Activated T-cell treated with anti-CD3 and anti-CD28 coated beads, Interleukin-2, amount 50 U/mL, for 4 hours (primary cell): Measurements from ENCODE around the gene TRIM65. TPM values are rescaled to one million over a fixed set of nuclear protein-coding genes. Genes with fewer than 3 reads are reported as not detected.

Source experiments
- ATAC-seq, 2 donors: fragments of 200-7000 bp; cut with Tn5 transposase; one replicate each; pipeline ENCODE4 v1.10.0; 2021
- DNase-seq: peaks from one replicate; pipeline ENCODE4 v3.0.0-alpha.2; 2020
- H3K27me3 Mint-ChIP-seq: one replicate; pipeline ENCODE4 v1.8.0; 2021; ENCODE audit warnings: low read depth, mixed read lengths
- H3K36me3 Mint-ChIP-seq: one replicate; pipeline ENCODE4 v1.8.0; 2022; ENCODE audit warnings: mixed read lengths; ENCODE audit not compliant: insufficient read depth
- H3K4me1 Mint-ChIP-seq: one replicate; pipeline ENCODE4 v1.8.0; 2021; ENCODE audit warnings: low read depth, mixed read lengths
- H3K4me3 Mint-ChIP-seq: one replicate; pipeline ENCODE4 v1.8.0; 2021; ENCODE audit warnings: mild to moderate bottlenecking, moderate library complexity, mixed read lengths
- H3K9me3 Mint-ChIP-seq: one replicate; pipeline ENCODE4 v1.8.0; 2021; ENCODE audit warnings: mixed read lengths
- total RNA-seq, 3 donors: library from RNA; stranded (reverse); gene quantifications; one replicate each; pipeline ENCODE4 v1.2.1, GENCODE V29; 2021

TRIM65 gene
- total RNA-seq, 3 donors from 2014 or later, result 35.3 to 46.9 (median 43.7) TPM

DNA sequence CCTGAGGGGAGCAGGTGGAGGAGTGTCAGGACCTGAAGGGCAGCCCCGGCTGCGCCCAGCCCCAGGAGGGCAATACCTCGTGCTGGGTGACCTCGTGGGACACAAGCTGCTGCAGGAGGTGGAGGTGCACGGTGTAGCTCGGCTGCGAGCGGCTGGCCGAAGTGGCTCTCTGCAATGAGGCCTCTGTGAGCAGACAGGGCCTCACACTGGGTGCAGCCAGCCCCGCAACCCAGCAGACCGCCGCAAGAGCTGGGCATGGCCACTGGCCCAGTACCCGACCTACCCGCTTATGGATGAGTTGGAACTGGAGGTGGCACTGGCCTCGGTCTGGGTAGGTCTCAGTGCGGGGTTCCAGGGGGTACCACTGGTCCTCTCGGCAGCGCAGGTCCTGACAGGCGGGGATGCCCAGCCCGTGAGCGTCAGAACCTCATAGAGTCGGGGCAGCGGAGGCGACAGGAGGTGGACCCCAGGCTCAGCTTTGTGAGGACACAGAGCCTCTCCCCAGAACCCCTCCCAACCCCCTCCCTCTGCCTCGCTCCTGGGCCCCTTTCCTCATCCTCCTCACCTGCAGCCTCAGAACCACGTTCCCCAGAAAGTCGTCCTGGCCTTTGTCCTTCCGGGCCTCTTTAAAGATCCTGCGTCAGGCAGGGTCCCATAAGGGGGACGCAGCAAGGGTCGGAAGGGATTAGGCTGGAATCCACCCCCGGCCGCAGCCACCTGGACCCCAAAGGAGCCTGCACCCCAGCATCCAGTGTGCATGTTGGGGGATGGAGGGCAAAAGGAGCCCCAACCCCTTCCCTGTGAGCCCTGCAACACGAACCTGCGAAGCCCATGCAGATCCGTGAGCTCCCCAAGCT, 56.6 kb downstream of the TRIM65 start:
- H3K27me3 Mint-ChIP-seq, result no peaks in the 10 kb centered on the region
- no peak overlapping the region for H3K4me3 Mint-ChIP-seq
- H3K36me3 Mint-ChIP-seq, result peaks cover 11% of the 10 kb centered on the region
- no peaks in the 10 kb centered on the region for H3K9me3 Mint-ChIP-seq
- no peak for ATAC-seq
- DNase-seq, result no peak
- peaks cover 12% of the 10 kb centered on the region for H3K4me1 Mint-ChIP-seq

Other genes with a start within 250 kb of the TRIM65 start
- 10 to 100 TPM; 20.7 to 26.1 (median 21.8) TPM for gene RECQL5, start 229.8 kb downstream of the TRIM65 start, total RNA-seq
- 100 to 1,000 TPM; 115 to 124 (median 119) TPM for gene SAP30BP, start 229.6 kb downstream of the TRIM65 start, total RNA-seq
- 1 to 10 TPM in 2 of 3 donors, under 1 TPM in 1; 0.63 to 2.3 (median 1.6) TPM for gene ITGB4, start 175.5 kb downstream of the TRIM65 start, total RNA-seq
- gene GALK1, start 131.8 kb downstream of the TRIM65 start, total RNA-seq, result 10 to 100 TPM; 16.9 to 23.5 (median 21.3) TPM
- gene UNK, start 112.1 kb downstream of the TRIM65 start, total RNA-seq, result 10 to 100 TPM; 21.0 to 24.5 (median 22.6) TPM
- 100 to 1,000 TPM; 122 to 146 (median 124) TPM for gene UNC13D, start 52.5 kb downstream of the TRIM65 start, total RNA-seq
- gene WBP2, start 41.6 kb downstream of the TRIM65 start, total RNA-seq, result 10 to 100 TPM; 31.0 to 47.8 (median 44.5) TPM
- 10 to 100 TPM; 12.8 to 18.1 (median 14.5) TPM for gene TRIM47, start 18.4 kb downstream of the TRIM65 start, total RNA-seq
- 100 to 1,000 TPM; 203 to 227 (median 218) TPM for gene MRPL38, start 7.9 kb upstream of the TRIM65 start, total RNA-seq
- 10 to 100 TPM; 12.1 to 16.0 (median 12.5) TPM for gene FBF1, start 44.1 kb upstream of the TRIM65 start, total RNA-seq
- 10 to 100 TPM; 29.6 to 36.5 (median 32.7) TPM for gene ACOX1, start 82.2 kb upstream of the TRIM65 start, total RNA-seq
- 10 to 100 TPM in 2 of 3 donors, 1 to 10 TPM in 1; 9.5 to 11.9 (median 10.8) TPM for gene TEN1, start 82.3 kb upstream of the TRIM65 start, total RNA-seq
- 1 to 10 TPM; 3.3 to 5.5 (median 3.8) TPM for gene CDK3, start 103.9 kb upstream of the TRIM65 start, total RNA-seq
- gene EVPL, start 130.4 kb upstream of the TRIM65 start, total RNA-seq, result under 1 TPM; 0.11 to 0.18 (median 0.11) TPM
- 100 to 1,000 TPM in 2 of 3 donors, 10 to 100 TPM in 1; 88.4 to 114 (median 105) TPM for gene SRP68, start 175.6 kb upstream of the TRIM65 start, total RNA-seq
- gene GALR2, start 177.8 kb upstream of the TRIM65 start, total RNA-seq, result 10 to 100 TPM in 2 of 3 donors, 1 to 10 TPM in 1; 6.1 to 12.6 (median 10.2) TPM
- 1 to 10 TPM; 4.9 to 9.7 (median 8.1) TPM for gene ZACN, start 182.2 kb upstream of the TRIM65 start, total RNA-seq
- gene EXOC7, start 206.8 kb upstream of the TRIM65 start, total RNA-seq, result 100 to 1,000 TPM in 1 of 3 donors, 10 to 100 TPM in 2; 89.9 to 106 (median 91.0) TPM
- 1 to 10 TPM in 2 of 3 donors, under 1 TPM in 1; 0.71 to 2.8 (median 1.8) TPM for gene FOXJ1, start 244.3 kb upstream of the TRIM65 start, total RNA-seq